K562 (cell line): ENCODE results near the gene SCTR. TPM values are rescaled to one million over a fixed set of nuclear protein-coding genes. Genes with fewer than 3 reads are reported as not detected.

Experiments used
- ATAC-seq: fragments of 200-7000 bp; cut with Tn5 transposase; 3 replicates; pipeline ENCODE4 v1.9.1; 2020; ENCODE audit warnings: moderate library complexity
- BruUV-seq: library from RNA; stranded (reverse); fragments of 400-500 nt; replicated peaks from 2 replicates; lab custom pipeline; 2021; lab: Mats Ljungman, UMichigan
- CTCF ChIA-PET: fragments of 300-600 bp; formaldehyde crosslinking; extraction: SDS; loops from one replicate; lab custom pipeline; 2021; ENCODE audit warnings: low intra/inter-chr PET ratio; lab: Yijun Ruan, JAX
- POLR2A ChIA-PET: fragments of 300-600, 350-650 bp; sonication (Branson Sonifier 250); formaldehyde crosslinking; extraction: SDS; loops from one replicate; lab custom pipeline; 2021; ENCODE audit warnings: antibody characterized with exemption, inconsistent platforms; lab: Yijun Ruan, JAX
- DNase-seq, 4 experiments: peaks; one replicate each; pipeline versions ENCODE4 v3.0.0 to v3.0.0-alpha.2; 2011 to 2018; ENCODE audit warnings: low spot score in 3 of 4, mixed read lengths in 3 of 4; ENCODE audit errors: extremely low read depth in 1 of 4
- FAIRE-seq: peaks from 2 replicates; lab custom pipeline; 2011; peaks lifted over from hg19 to GRCh38; lab: Jason Lieb, UNC
- H2AFZ ChIP-seq: 2 replicates; pipeline ENCODE4 v1.6.0; 2011; ENCODE audit warnings: low read depth, low read length, control low read depth, inconsistent platforms
- H3K27ac ChIP-seq: fragments of 200-600 bp; 3 replicates; pipeline ENCODE4 v1.8.0; 2011; ENCODE audit warnings: low read depth, mild to moderate bottlenecking, control low read depth, inconsistent platforms, low read length, moderate library complexity, mixed read lengths; ENCODE audit errors: extremely low read depth
- H3K27me3 ChIP-seq, 2 experiments: fragments of 300-600 bp in 1 of 2; 2 replicates in 1 of 2; 3 replicates in 1 of 2; pipeline versions ENCODE4 v1.6.0 to v1.8.0; 2011; ENCODE audit warnings: inconsistent platforms in 2 of 2, low read length in 2 of 2, mild to moderate bottlenecking in 1 of 2, mixed read lengths in 1 of 2, moderate library complexity in 1 of 2; ENCODE audit not compliant: control insufficient read depth in 2 of 2, insufficient read depth in 2 of 2
- H3K36me3 ChIP-seq: fragments of 300-600 bp; 3 replicates; pipeline ENCODE4 v1.8.0; 2011; ENCODE audit warnings: mild to moderate bottlenecking, low read length, inconsistent platforms; ENCODE audit not compliant: control insufficient read depth, insufficient read depth
- H3K4me1 ChIP-seq, 2 experiments: fragments of 200-600 bp in 1 of 2; replicated peaks in 1 of 2; 2 replicates in 1 of 2; 3 replicates in 1 of 2; pipeline versions ENCODE4 v1.5.1 to v1.8.0; 2011; ENCODE audit warnings: inconsistent platforms in 2 of 2, low read length in 2 of 2, mild to moderate bottlenecking in 1 of 2, mixed read lengths in 1 of 2, moderate library complexity in 1 of 2; ENCODE audit not compliant: control insufficient read depth in 2 of 2, insufficient read depth in 2 of 2
- H3K4me2 ChIP-seq: 2 replicates; pipeline ENCODE4 v1.6.1; 2011; ENCODE audit warnings: low read length, control low read depth, inconsistent platforms, mixed read lengths; ENCODE audit not compliant: insufficient read depth
- H3K4me3 ChIP-seq: fragments of 200-600 bp; sonication (generic), shearing (Covaris generic); 2 replicates; pipeline ENCODE4 v1.5.1; 2016; ENCODE audit warnings: control low read depth, inconsistent platforms
- H3K79me2 ChIP-seq: fragments of 200-600 bp; 3 replicates; pipeline ENCODE4 v1.8.0; 2011; ENCODE audit warnings: low read length, inconsistent platforms; ENCODE audit not compliant: control insufficient read depth, insufficient read depth
- H3K9ac ChIP-seq, 2 experiments: 2 replicates each; pipeline versions ENCODE4 v1.6.0 to v1.6.1; 2011; ENCODE audit warnings: low read depth in 2 of 2, low read length in 2 of 2, control low read depth in 1 of 2, inconsistent platforms in 1 of 2, mild to moderate bottlenecking in 1 of 2, mixed read lengths in 1 of 2; ENCODE audit not compliant: insufficient read depth in 1 of 2
- H3K9me1 ChIP-seq: one replicate; pipeline ENCODE4 v1.6.0; 2011; ENCODE audit warnings: inconsistent platforms, mild to moderate bottlenecking, low read length, moderate library complexity; ENCODE audit not compliant: control insufficient read depth, insufficient read depth
- H3K9me3 ChIP-seq: replicated peaks from 2 replicates; pipeline ENCODE4 v1.5.1; 2011; ENCODE audit warnings: low read depth, low read length, inconsistent platforms; ENCODE audit not compliant: control insufficient read depth, insufficient read depth
- H4K20me1 ChIP-seq: replicated peaks from 2 replicates; pipeline ENCODE4 v1.6.1; 2011; ENCODE audit warnings: low read length, inconsistent platforms, mixed read lengths; ENCODE audit not compliant: control insufficient read depth, insufficient read depth
- C11orf30 ChIP-seq: fragments of 450-650 bp; IDR thresholded peaks from 2 replicates; pipeline ENCODE4 v1.6.1; 2016; ENCODE audit warnings: low read depth, mild to moderate bottlenecking
- CBX3 ChIP-seq, 2 experiments: IDR thresholded peaks; 1 replicate in 1 of 2; 2 replicates in 1 of 2; pipeline ENCODE4 v1.6.1; 2012; ENCODE audit warnings: inconsistent platforms in 2 of 2, low read length in 2 of 2, borderline replicate concordance in 1 of 2, control low read depth in 1 of 2
- HCFC1 ChIP-seq: IDR thresholded peaks from 2 replicates; pipeline ENCODE4 v1.6.1; 2012; ENCODE audit warnings: low read depth, low read length, improper control_type of control experiment
- MAFF ChIP-seq: IDR thresholded peaks from 2 replicates; pipeline ENCODE4 v1.6.1; 2012; ENCODE audit warnings: low read length, improper control_type of control experiment
- MAFG ChIP-seq: fragments of 450-650 bp; conservative IDR thresholded peaks from 2 replicates; pipeline ENCODE4 v1.6.1; 2016; ENCODE audit warnings: missing genetic modification characterization, missing compliant biosample characterization
- MAFK ChIP-seq: IDR thresholded peaks from 2 replicates; pipeline ENCODE4 v1.6.1; 2011; ENCODE audit warnings: low read length, improper control_type of control experiment
- MITF ChIP-seq: IDR thresholded peaks from 2 replicates; pipeline ENCODE4 v1.6.1; 2014; ENCODE audit warnings: antibody characterized with exemption
- NFIC ChIP-seq: fragments of 450-650 bp; IDR thresholded peaks from 2 replicates; pipeline ENCODE4 v1.6.1; 2017; ENCODE audit warnings: mild to moderate bottlenecking, inconsistent platforms
- NFIX ChIP-seq: fragments of 250-450 bp; sonication (Bioruptor Pico); IDR thresholded peaks from 2 replicates; pipeline ENCODE4 v1.4.0; 2020; ENCODE audit warnings: low read depth, mild to moderate bottlenecking, moderate library complexity
- RCOR1 ChIP-seq, 2 experiments: IDR thresholded peaks; 2 replicates each; pipeline ENCODE4 v1.6.1; 2012; ENCODE audit warnings: low read depth in 2 of 2, low read length in 2 of 2, borderline replicate concordance in 1 of 2, improper control_type of control experiment in 1 of 2
- WHSC1 ChIP-seq: IDR thresholded peaks from one replicate; pipeline ENCODE4 v1.6.1; 2012; ENCODE audit warnings: low read length, control low read depth, inconsistent platforms
- ZNF316 ChIP-seq: fragments of 450-650 bp; IDR thresholded peaks from 2 replicates; pipeline ENCODE4 v1.6.1; 2016
- WGBS: fragments of 100-300 bp; shearing (Covaris generic); methylation state at CpG from one replicate; pipeline ENCODE4 v1.1.6; 2016; ENCODE audit warnings: low coverage, mixed read lengths; ENCODE audit not compliant: insufficient coverage; ENCODE audit errors: missing lambda C conversion rate; 5-methylcytosine and 5-hydroxymethylcytosine counted together
- in situ Hi-C: fragments of 300-500 bp; cut with MboI; formaldehyde crosslinking; loops from 4 replicates; pipeline ENCODE4 v1.15.0; 2018; ENCODE audit warnings: inconsistent platforms, mixed read lengths
- intact Hi-C: fragments of 100-400 bp; cut with micrococcal nuclease; formaldehyde crosslinking; loops from 2 replicates; pipeline ENCODE4 v1.14.2; 2022
- polyA plus RNA-seq, 8 experiments: library from polyadenylated mRNA; depleted of rRNA in 4 of 8; stranded (reverse) in 5 of 8; unstranded in 3 of 8; fragments of >200 nt; fragmentation: Nextera tagmentation in 2 of 8; fragmentation: Illumina TruSeq in 1 of 8; extraction: Ambion mirVana in 2 of 8; extraction: Trizol in 1 of 8; gene quantifications; 2 replicates each; pipeline versions ENCODE4 v1.2.1 to v1.2.3, GENCODE V29; 2011 to 2014; ENCODE audit warnings: inconsistent platforms in 1 of 8, missing spikeins in 1 of 8
- total RNA-seq, 7 experiments: library from RNA; depleted of rRNA in 6 of 7; stranded (reverse); fragments of >200 nt in 6 of 7; fragmentation: Illumina TruSeq in 2 of 7; extraction: Trizol in 2 of 7; gene quantifications; 2 replicates each; pipeline versions ENCODE4 v1.2.1 to v1.2.3, GENCODE V29; 2011 to 2021; ENCODE audit warnings: low replicate concordance in 1 of 7

SCTR gene
- total and polyA plus RNA-seq, 9 of the 15 experiments (the other 6 are each of a cell fraction or from before 2014, with no cell fraction given): not detected

DNA sequence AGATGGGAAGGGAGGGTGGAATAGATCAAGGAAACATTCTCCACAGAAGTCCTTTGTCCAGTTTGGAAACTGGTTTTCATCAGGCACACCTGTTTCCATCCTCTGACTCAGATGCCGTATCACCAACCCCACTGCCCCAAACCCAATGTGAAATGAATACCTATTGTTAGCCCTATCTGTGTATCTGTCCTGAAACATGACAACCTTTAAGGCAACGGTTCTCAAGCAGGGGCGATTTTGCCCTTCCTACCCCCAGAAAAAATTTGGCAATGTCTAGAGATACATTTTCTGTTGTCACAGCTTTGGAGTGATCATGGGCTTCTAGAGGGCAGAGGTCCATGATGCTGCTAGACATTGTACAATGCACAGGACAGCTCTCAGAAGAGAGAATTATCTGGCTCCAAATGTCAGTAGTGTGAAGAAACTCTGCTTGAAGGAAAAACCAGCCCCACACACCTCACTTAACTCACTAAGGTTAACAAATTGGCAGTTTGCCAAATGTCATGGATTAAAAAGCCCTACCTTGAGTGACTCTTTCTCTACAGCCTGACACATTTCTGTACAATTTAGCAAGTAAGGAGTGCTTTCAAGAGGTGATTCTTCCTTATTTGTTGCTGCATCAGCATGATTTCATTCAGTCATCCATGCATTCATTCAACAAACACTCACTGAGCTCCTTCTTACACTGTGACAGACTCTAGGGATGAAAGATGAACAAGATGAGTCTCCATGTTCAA is 3.4 kb downstream of the SCTR start:
- Histone ChIP-seq H3K9ac (no peak overlapping the region), H3K27me3 (peaks cover 10 to 40% of the 10 kb centered on the region in 2 experiments; a peak in 4 of 5 replicates), H3K9me1 (no peaks in the 10 kb centered on the region), H3K4me1 (peaks cover 0 to 7% of the 10 kb centered on the region in 2 experiments; a peak in 1 of 5 replicates), H3K36me3 (no peaks in the 10 kb centered on the region), H3K4me2 (no peak overlapping the region), H4K20me1 (no peaks in the 10 kb centered on the region), H3K9me3 (no peaks in the 10 kb centered on the region), H2AFZ (no peak overlapping the region), H3K4me3 (no peak overlapping the region), H3K27ac (no peak overlapping the region), H3K79me2 (no peaks in the 10 kb centered on the region)
- no TSS peak for BruUV-seq
- WGBS: 6% methylated on average over 3 of the region's 3 CpGs
- peak; percentile 37 for FAIRE-seq
- ATAC-seq: no peak
- TF ChIP-seq C11orf30 (peak; percentile 50; the same call in 1 of the 2 replicates), MITF (no peak), NFIC (peak; percentile 99), MAFF (peak; percentile 24; the same call in 1 of the 2 replicates), CBX3 (IDR thresholded peaks at IDR 0.05; ENCODE audit: borderline replicate concordance in 1 of 2, low read length in 2 of 2) (no peak), RCOR1 (IDR thresholded peaks at IDR 0.05; ENCODE audit: borderline replicate concordance in 1 of 2, low read depth in 2 of 2, low read length in 2 of 2) (no peak), MAFG (tag) (peak; percentile 55; the same call in 1 of the 2 replicates), NFIX (CRISPR knock-in tag) (peak; percentile 97), WHSC1 (no peak), HCFC1 (no peak), MAFK (0 out of 2 replicates have a peak, but pooled peaks have one; percentile 26), ZNF316 (peak; percentile 73)
- CTCF ChIA-PET: no interaction called here
- in situ Hi-C loops (no loop called here), intact Hi-C loops (no loop called here)
- DNase-seq: no peak
- POLR2A ChIA-PET: interaction anchor here (0.7 kb wide), 1 partner anchor 123 kb away, joined by 3 read pairs; no protein-coding TSS in a partner anchor
